Fibroblast of villous mesenchyme (primary cell): ENCODE results near the gene LPAR1. TPM values are rescaled to one million over a fixed set of nuclear protein-coding genes. Genes with fewer than 3 reads are reported as not detected.

ENCODE experiments used
- DNase-seq: peaks from one replicate; pipeline ENCODE4 v3.0.0-alpha.2; 2010; ENCODE audit warnings: low read depth
- H3K4me3 ChIP-seq: 2 replicates; pipeline ENCODE4 v1.5.1; 2011; ENCODE audit warnings: low read depth, mild to moderate bottlenecking, low read length
- CTCF ChIP-seq: IDR thresholded peaks from 2 replicates; pipeline ENCODE4 v1.5.1; 2012; ENCODE audit warnings: low read depth, mild to moderate bottlenecking, low read length; ENCODE audit not compliant: insufficient read depth
- total RNA-seq: library from RNA; depleted of rRNA; stranded (reverse); fragments of >200 nt; gene quantifications from 2 replicates; pipeline ENCODE4 v1.2.3, GENCODE V29; 2012

LPAR1 gene
- total RNA-seq, 1 donor, result 108 TPM

DNA sequence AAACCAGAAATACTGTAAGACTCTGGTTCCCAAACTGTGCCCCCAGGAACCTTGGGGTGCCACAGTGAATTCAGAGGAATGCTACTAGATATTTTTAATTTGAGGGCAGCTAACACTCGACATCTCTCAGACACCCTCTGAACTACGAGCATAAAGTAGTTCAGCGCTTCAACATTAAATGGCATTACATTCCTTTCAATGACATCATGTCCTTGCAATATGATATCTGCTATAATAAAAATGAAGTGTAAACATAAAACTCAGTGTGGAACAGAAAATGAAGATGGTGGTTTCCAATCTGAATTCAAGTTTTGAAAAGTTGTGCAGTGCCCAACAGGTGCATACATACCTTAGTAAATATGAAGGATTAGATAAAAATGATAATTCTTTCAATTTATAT lies 116.1 kb downstream of the LPAR1 start:
- no peak overlapping the region for H3K4me3 ChIP-seq
- no peak for TF ChIP-seq CTCF
- peak; percentile 51 for DNase-seq

GRCh38 chr9:110921705-110922104 lies 116.6 kb downstream of the LPAR1 start:
- no peak for DNase-seq
- H3K4me3 ChIP-seq, result no peak overlapping the region
- no peak for TF ChIP-seq CTCF

GRCh38 chr9:110919609-110920008 lies 118.7 kb downstream of the LPAR1 start:
- H3K4me3 ChIP-seq, result no peak overlapping the region
- no peak for TF ChIP-seq CTCF
- peak; percentile 82 for DNase-seq

DNA sequence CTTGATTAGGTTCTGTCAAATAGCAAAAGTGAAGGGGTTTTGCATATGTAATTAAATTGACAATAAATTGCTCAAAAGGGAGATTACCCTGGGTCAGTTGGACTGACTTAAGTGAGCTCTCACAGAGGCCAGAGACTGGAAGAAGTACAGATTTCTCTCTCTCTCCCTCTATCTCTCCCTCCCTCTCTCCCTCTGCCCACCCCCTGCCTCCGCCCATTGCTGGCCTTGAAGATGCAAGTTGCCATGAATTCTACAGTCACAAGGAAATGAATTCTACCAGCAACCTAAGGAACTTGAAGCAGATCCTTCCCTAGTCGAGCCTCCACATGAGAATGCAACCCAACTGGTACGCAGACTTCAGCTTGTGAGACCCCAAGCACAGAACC lies 119.2 kb downstream of the LPAR1 start:
- DNase-seq, result no peak
- H3K4me3 ChIP-seq, result no peak overlapping the region
- TF ChIP-seq CTCF, result no peak

- no peak for TF ChIP-seq CTCF
- peak; percentile 74 for DNase-seq
- no peak overlapping the region for H3K4me3 ChIP-seq
Observed at GRCh38 chr9:110918316-110919049, 119.8 kb downstream of the LPAR1 start.

DNA sequence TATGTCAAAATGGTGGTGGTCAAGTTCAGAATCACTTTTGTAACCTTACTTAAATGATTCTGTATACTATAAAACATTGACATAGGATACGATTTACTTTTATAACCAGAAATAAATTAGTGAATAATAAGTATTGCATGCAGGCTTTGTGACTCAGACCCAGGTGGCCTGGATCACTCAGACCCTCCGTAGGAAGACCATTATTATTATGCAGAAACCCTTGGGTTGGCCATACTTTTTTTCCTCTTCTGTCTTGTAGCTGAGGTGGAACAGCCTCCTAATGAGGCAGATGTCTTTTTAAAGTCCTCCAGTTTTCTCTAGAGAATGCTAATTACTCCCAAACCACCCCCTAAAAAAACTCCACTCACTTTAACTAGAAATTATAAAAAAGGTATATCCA lies 121.9 kb downstream of the LPAR1 start:
- no peak for TF ChIP-seq CTCF
- H3K4me3 ChIP-seq, result no peak overlapping the region
- no peak for DNase-seq
